B cell (primary cell): ENCODE measurements around the gene RAE1. TPM values are rescaled to one million over a fixed set of nuclear protein-coding genes. Genes with fewer than 3 reads are reported as not detected.

Experiments used
- ATAC-seq: fragments of 200-7000 bp; cut with Tn5 transposase; one replicate; pipeline ENCODE4 v1.10.0; 2021; ENCODE audit warnings: low read depth, mild to moderate bottlenecking, moderate number of reproducible peaks, moderate library complexity
- CTCF ChIA-PET: fragments of 350-600 bp; sonication (Branson Sonifier 250); formaldehyde crosslinking; loops from one replicate; lab custom pipeline; 2021; ENCODE audit warnings: antibody characterized with exemption, inconsistent platforms; lab: Charles Lee
- POLR2A ChIA-PET: fragments of 350-600 bp; sonication (Branson Sonifier 250); formaldehyde crosslinking; loops from one replicate; lab custom pipeline; 2021; ENCODE audit warnings: antibody characterized with exemption; lab: Charles Lee
- DNase-seq: peaks from one replicate; pipeline ENCODE4 v3.0.0; 2013
- H2AFZ ChIP-seq: 2 replicates; pipeline ENCODE4 v1.6.1; 2012; ENCODE audit warnings: mild to moderate bottlenecking, low read depth, low read length; ENCODE audit not compliant: insufficient read depth, poor library complexity, severe bottlenecking
- H3K27ac ChIP-seq, 2 donors: 1 replicate in 1 of 2; 2 replicates in 1 of 2; pipeline ENCODE4 v1.5.1; 2012 to 2013; ENCODE audit warnings: low read length in 2 of 2, mild to moderate bottlenecking in 2 of 2, moderate library complexity in 1 of 2
- H3K27me3 ChIP-seq, 4 experiments: fragments of 200-600 bp in 1 of 4; sonication (generic) in 1 of 4; replicated peaks in 1 of 4; 1 replicate in 2 of 4; 2 replicates in 2 of 4; pipeline versions ENCODE4 v1.6.1 to v1.7.0; 2013 to 2016; ENCODE audit warnings: low read length in 3 of 4, mild to moderate bottlenecking in 2 of 4, mixed read lengths in 1 of 4, moderate library complexity in 1 of 4; ENCODE audit not compliant: insufficient read depth in 4 of 4, control insufficient read depth in 3 of 4; ENCODE audit errors: control extremely low read depth in 1 of 4
- H3K36me3 ChIP-seq, 2 experiments: replicated peaks in 1 of 2; 1 replicate in 1 of 2; 2 replicates in 1 of 2; pipeline versions ENCODE4 v1.6.1 to v1.7.1; 2013; ENCODE audit warnings: low read length in 1 of 2; ENCODE audit not compliant: insufficient read depth in 2 of 2, control insufficient read depth in 1 of 2; ENCODE audit errors: control extremely low read depth in 1 of 2, extremely low read depth in 1 of 2
- H3K4me1 ChIP-seq, 2 donors: fragments of 200-600 bp in 1 of 2; sonication (generic) in 1 of 2; 1 replicate in 1 of 2; 2 replicates in 1 of 2; pipeline versions ENCODE4 v1.5.1 to v1.6.1; 2013 to 2017; ENCODE audit warnings: low read length in 2 of 2; ENCODE audit not compliant: control insufficient read depth in 2 of 2, insufficient read depth in 2 of 2
- H3K4me2 ChIP-seq: replicated peaks from 2 replicates; pipeline ENCODE3; 2012; ENCODE audit warnings: mild to moderate bottlenecking, low read depth, low read length; ENCODE audit not compliant: poor library complexity, severe bottlenecking
- H3K4me3 ChIP-seq, 5 experiments: fragments of 200-600 bp in 1 of 5; sonication (generic) in 1 of 5; 1 replicate in 3 of 5; 2 replicates in 2 of 5; pipeline versions ENCODE4 v1.5.1 to v1.7.0; 2011 to 2016; ENCODE audit warnings: low read length in 4 of 5, mild to moderate bottlenecking in 4 of 5, low read depth in 2 of 5, control low read depth in 1 of 5, moderate library complexity in 1 of 5; ENCODE audit not compliant: insufficient read depth in 1 of 5; ENCODE audit errors: control extremely low read depth in 1 of 5, extremely low read depth in 1 of 5
- H3K79me2 ChIP-seq: fragments of 200-600 bp; sonication (generic); one replicate; pipeline ENCODE4 v1.6.0; 2016; ENCODE audit warnings: low read length; ENCODE audit not compliant: control insufficient read depth, insufficient read depth
- H3K9ac ChIP-seq: fragments of 200-600 bp; sonication (generic); 2 replicates; pipeline ENCODE4 v1.6.1; 2017; ENCODE audit warnings: mild to moderate bottlenecking, low read length, moderate library complexity
- H3K9me3 ChIP-seq, 3 donors: one replicate each; pipeline versions ENCODE4 v1.6.1 to v1.7.1; 2013; ENCODE audit warnings: low read length in 2 of 3; ENCODE audit not compliant: control insufficient read depth in 2 of 3, insufficient read depth in 1 of 3; ENCODE audit errors: control extremely low read depth in 1 of 3
- H4K20me1 ChIP-seq: 2 replicates; pipeline ENCODE4 v1.6.0; 2012; ENCODE audit warnings: mild to moderate bottlenecking, low read length; ENCODE audit not compliant: insufficient read depth, control insufficient read depth, poor library complexity, severe bottlenecking
- H3K27ac Mint-ChIP-seq: one replicate; pipeline ENCODE4 v1.8.0; 2021; ENCODE audit warnings: mixed read lengths
- H3K27me3 Mint-ChIP-seq: one replicate; pipeline ENCODE4 v1.8.0; 2021; ENCODE audit warnings: mixed read lengths
- H3K4me1 Mint-ChIP-seq: one replicate; pipeline ENCODE4 v1.8.0; 2021; ENCODE audit warnings: mixed read lengths
- H3K4me3 Mint-ChIP-seq: one replicate; pipeline ENCODE4 v1.8.0; 2021; ENCODE audit warnings: mixed read lengths
- H3K9me3 Mint-ChIP-seq: one replicate; pipeline ENCODE4 v1.8.0; 2022; ENCODE audit warnings: mixed read lengths; ENCODE audit not compliant: insufficient read depth
- CTCF ChIP-seq: fragments of 200-600 bp; IDR thresholded peaks from one replicate; pipeline ENCODE4 v1.8.0; 2022; ENCODE audit warnings: antibody characterized with exemption, mild to moderate bottlenecking
- EZH2 ChIP-seq: IDR thresholded peaks from 2 replicates; pipeline ENCODE4 v1.6.1; 2012; ENCODE audit warnings: borderline replicate concordance, low read depth, mild to moderate bottlenecking, moderate library complexity, low read length; ENCODE audit not compliant: insufficient read depth, poor library complexity, severe bottlenecking
- WGBS: methylation state at CpG from one replicate; pipeline ENCODE4 v1.1.5; 2013; ENCODE audit warnings: missing lambda C conversion rate; ENCODE audit not compliant: insufficient coverage; 5-methylcytosine and 5-hydroxymethylcytosine counted together
- intact Hi-C: fragments of 100-400 bp; cut with micrococcal nuclease; formaldehyde crosslinking; loops from one replicate; pipeline ENCODE4 v1.10.0; 2022
- polyA plus RNA-seq: library from polyadenylated mRNA; depleted of rRNA; stranded (reverse); fragments of >200 nt; gene quantifications from 2 replicates; pipeline ENCODE4 v1.2.3, GENCODE V29; 2012
- total RNA-seq, 2 donors: library from RNA; stranded (reverse); fragments of 120-200 nt in 1 of 2; gene quantifications; 1 replicate in 1 of 2; 2 replicates in 1 of 2; pipeline versions ENCODE4 v1.2.3 to v1.2.4, GENCODE V29; 2013 to 2022

The RAE1 gene
- total and polyA plus RNA-seq, 2 donors (not counting 1 experiment from before 2014, with no cell fraction given): 32.6 to 33.3 TPM

GRCh38 chr20:57420571-57421252 is 69.7 kb downstream of the RAE1 start:
- Histone ChIP-seq H3K27me3 (no peaks in the 10 kb centered on the region), H3K9me3 (peaks cover 0 to 11% (median 0%) of the 10 kb centered on the region in 3 donors), H3K9ac (no peak overlapping the region), H3K27ac (no peak overlapping the region), H3K4me3 (no peak overlapping the region), H3K36me3 (no peaks in the 10 kb centered on the region), H3K4me2 (no peak overlapping the region), H4K20me1 (no peaks in the 10 kb centered on the region), H3K79me2 (no peaks in the 10 kb centered on the region), H2AFZ (no peak overlapping the region), H3K4me1 (peaks cover 24 to 26% of the 10 kb centered on the region in 2 donors)
- H3K27me3 Mint-ChIP-seq: no peaks in the 10 kb centered on the region
- ChIA-PET POLR2A (interaction anchor here (0.6 to 1.3 kb wide), 2 partner anchors 9 to 14 kb away, joined by 3 to 5 read pairs; no protein-coding TSS in a partner anchor), CTCF (no interaction called here)
- H3K27ac Mint-ChIP-seq: no peak overlapping the region
- ATAC-seq (no peak), DNase-seq (no peak)
- WGBS: 90% methylated on average over 15 of the region's 20 CpGs
- H3K4me3 Mint-ChIP-seq: no peak overlapping the region
- H3K4me1 Mint-ChIP-seq: peaks cover 23% of the 10 kb centered on the region
- TF ChIP-seq EZH2 (no peak), CTCF (no peak)
- H3K9me3 Mint-ChIP-seq: no peaks in the 10 kb centered on the region
- intact Hi-C loops: no loop called here
